IPS-NIHi11 (cell line): ENCODE measurements around the gene PELI2.

Experiments used
- DNase-seq: peaks from one replicate; pipeline ENCODE4 v3.0.0; 2012; ENCODE audit warnings: mixed read lengths, low spot score

PELI2 gene

GRCh38 chr14:56247495-56248200 is 129.4 kb downstream of the PELI2 start:
- DNase-seq: no peak

DNA sequence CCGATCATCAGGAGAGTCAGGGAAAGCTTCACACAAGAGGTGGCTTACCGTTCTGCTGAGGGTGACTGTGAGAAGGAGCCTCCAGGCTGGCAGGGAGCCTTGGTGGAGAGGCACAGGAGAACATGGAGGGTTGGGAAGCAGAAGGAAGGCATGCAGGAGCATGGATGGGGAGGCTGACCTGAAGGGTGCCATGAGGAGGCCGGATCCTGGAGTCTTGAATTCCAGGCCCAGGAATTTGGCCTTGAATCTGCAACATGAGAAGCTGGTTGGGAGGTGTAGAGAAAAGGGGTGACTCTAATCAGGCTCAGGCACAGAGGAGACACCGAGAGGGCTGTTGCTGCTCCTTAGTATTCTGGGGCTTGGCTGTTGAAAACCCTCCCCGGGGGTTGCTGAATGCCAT is 130.2 kb downstream of the PELI2 start:
- DNase-seq: no peak

DNA sequence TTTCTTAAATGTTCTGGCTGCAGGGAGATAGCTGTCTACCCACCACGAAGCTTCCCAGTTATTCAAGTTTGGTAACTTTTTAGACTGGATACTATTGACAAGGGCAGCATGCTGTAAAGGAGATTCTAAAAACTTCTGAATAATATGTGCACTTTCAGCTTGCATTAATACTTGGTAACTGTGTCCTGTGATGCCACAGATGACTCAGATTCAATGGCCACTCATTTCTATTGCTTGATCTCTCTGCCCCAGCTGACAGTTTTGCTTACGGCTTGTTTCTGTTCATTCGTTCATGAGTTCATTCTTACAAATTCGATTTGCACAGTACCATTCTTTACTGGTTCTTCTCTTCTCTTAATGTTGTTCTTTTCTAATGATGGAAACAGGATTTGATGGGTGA is 142.8 kb downstream of the PELI2 start:
- no peak for DNase-seq

DNA sequence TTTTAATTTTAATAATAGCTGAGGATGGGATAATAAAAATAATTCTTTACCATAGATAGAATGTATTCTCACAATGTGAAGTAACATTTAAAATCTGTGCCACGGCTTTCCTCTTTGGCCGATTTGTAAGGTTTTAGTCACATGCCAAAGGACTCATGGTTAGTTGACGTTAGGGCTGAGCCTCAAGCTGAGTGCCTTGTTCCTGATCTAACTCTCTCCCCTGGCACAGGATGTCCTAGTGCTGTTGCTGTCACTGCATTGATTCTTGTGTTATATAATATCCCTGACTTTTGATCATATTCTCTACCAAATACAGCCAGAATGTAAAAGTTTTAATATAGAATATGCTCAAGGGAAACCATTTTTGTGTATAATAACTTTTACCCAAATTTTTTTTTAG is 144.3 kb downstream of the PELI2 start:
- no peak for DNase-seq

GRCh38 chr14:56268039-56268438 is 149.8 kb downstream of the PELI2 start:
- no peak for DNase-seq

GRCh38 chr14:56268673-56269072 is 150.5 kb downstream of the PELI2 start:
- DNase-seq: no peak

DNA sequence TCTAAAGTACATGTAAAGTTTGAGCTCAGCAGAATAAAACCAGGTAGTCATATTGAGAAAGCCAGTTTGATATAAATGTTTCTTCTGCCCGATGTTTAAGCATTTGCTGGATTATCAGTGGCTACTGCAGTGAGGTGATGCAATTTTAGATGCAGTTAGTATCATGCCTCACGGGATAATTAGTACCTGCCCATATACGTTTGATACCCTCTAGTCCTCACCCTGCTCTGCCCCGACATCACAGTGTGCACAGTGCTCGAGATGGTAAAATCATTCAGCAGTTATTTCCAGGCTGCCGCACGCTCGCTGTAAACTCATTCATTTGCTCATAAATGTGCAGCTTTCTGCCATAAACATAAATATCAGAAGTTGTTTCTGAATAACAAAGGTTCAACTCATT is 152.7 kb downstream of the PELI2 start:
- no peak for DNase-seq

DNA sequence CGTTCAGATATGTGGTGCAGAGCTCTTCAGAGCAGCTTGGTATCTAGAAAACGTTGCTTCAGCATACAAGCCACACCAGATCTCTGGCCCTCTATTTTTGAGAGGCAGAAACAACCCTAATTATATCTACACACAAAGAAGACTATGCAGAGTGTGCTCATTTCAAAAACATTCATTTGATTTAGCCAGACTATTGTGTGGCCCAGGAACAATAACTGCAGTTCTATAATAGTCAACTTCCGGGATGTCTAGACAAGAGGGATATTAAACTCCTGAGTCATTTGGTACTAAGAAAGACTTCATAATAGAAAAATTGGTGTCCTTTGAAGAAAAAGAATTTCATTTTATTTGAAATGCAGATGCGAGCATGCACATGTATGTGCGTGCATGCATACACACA is 153.8 kb downstream of the PELI2 start:
- no peak for DNase-seq

DNA sequence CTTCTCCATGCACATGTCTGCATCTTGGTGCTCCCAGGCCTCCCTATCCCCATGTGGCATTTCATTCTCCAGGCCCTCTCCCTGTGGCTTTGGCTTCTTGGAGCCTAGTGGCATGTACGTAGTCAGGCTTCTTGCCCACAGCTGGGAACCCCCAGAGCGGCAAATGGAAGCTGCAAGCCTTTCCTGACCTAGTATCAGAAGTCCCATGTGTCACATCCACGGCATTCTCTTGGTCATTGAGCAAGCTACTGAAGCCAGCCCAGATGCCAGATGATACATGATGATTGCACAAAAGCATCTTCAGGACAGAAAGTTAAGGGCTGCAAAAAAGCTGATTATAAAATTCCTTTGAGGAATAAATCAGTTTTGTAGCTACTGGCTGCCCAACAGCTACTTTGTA is 154.9 kb downstream of the PELI2 start:
- DNase-seq: no peak

GRCh38 chr14:56273951-56274350 is 155.7 kb downstream of the PELI2 start:
- DNase-seq: no peak

DNA sequence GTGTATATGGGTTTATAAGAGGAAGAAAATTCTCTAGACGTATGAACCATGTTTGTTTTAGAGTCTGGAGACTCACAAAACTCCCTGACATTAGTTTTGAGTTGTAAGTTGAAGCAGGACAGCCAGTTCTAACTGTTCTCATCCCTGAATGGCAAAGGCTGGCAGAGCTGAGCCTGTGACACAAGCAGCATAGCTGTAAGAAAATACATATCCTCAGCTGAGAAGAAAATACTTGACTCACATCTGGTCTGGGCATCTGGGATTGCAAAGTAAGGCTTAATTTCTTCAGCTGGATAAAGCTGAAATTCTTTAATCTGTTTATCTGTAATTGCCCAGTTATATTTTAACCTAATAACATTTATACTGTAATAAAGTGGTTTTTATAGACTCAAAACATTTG is 156.3 kb downstream of the PELI2 start:
- no peak for DNase-seq

DNA sequence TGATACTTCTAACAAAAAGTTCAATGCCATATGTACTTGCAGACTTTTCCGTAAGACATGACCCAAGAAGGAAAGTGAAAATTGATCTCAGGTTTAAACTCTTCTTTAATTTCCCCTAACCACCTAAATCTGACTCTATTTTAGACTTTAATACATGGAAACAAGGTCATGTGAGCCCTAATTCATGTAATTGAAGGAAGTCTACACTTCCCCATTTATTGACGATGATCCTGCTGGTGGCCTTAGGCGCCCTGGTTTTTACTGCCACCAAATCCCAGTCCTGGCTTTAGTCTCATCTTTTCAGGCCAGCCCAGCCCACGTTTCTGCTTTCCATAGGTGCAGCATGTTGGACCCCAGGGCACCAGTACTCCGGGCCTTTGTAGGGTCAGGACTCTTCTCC is 157.9 kb downstream of the PELI2 start:
- no peak for DNase-seq

DNA sequence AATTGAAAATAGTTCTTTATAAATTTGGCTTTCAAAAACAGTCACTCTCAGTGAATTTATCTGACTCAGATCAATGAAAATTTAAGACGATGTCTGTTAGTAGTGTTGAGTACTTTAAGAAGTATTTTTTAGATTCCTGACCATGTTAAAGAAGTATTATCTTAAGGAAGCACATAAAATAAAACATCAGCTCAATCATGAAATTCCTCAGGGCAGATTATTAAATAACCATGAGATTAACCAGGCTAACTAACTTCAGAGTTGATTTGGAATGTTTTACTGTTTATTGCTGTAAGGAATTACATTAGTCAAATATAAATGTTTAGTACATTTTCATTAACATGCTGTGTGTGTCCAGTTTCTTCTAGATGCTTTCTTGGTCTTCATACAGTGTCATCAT is 160.2 kb downstream of the PELI2 start:
- no peak for DNase-seq

DNA sequence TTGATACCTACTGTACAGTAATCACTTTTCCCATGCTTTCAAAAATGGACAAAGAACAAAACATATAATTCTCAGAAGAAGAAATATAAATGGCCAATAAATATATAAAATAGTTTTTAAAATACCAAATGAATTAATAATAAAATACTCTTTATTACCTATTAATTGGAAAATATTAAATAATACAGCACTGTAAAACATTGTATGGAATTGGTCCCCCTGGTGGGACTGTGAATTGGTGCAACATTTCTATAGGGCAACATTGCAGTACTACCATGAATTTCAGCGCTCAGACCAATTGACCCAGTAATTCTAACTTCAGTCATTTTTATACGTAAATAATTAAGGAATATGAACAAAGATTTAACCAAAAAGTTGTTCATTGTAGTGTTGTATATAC is 162.6 kb downstream of the PELI2 start:
- DNase-seq: no peak

- DNase-seq: no peak
Observed at GRCh38 chr14:56282179-56282578, 164.0 kb downstream of the PELI2 start.

DNA sequence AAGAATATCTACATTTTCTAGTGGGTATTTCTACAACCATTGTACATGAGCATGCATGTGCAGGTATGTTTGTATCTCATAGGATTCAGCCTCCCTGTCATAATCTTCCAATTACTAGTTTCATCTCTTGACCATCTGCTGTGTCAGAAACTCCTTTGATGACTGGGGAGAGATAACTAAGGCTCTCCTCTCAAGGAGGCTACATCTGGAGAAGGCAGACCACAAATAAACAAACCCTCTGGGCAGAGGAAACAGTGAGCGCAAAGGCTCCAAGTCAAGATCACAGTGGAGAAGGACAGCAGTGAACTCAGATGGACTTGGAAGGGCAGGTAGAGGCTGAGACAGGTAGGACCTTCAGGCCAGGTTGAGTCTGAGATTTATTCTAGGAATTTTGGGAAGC is 166.4 kb downstream of the PELI2 start:
- DNase-seq: no peak

- no peak for DNase-seq
Observed at GRCh38 chr14:56289155-56289554, 170.9 kb downstream of the PELI2 start.

DNA sequence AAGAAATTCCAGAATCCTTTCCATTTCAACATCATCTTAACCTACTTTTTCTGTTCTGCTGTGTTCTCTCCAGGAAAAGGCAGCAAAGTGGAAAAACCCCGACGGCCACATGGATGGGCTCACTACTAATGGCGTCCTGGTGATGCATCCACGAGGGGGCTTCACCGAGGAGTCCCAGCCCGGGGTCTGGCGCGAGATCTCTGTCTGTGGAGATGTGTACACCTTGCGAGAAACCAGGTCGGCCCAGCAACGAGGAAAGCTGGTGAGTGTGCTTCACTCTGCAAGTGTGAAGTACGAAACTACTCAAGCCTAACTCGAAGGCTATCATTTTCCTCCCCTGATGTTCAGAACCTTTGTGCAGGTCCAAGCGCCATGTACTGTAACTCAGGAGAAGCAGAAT is 172.0 kb downstream of the PELI2 start:
- DNase-seq: no peak

DNA sequence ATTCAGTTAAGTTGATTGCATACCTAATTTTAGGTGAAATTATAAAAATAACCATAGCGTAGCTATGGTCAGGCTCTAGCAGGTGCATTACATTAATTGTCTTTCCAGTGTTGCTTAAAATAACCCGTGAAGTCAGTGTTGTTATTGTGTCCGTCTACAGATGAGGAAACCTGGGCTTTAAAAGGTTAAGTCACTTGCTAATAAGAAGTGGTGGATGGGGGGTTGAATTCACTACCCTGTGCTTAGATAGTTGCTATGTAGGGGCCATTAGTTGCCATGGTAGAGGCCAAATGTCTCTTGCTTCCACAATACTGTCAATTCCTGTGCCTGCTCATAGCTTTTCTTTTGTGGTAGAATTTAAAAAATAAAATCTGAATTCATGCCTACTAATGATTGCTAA is 174.8 kb downstream of the PELI2 start:
- no peak for DNase-seq

DNA sequence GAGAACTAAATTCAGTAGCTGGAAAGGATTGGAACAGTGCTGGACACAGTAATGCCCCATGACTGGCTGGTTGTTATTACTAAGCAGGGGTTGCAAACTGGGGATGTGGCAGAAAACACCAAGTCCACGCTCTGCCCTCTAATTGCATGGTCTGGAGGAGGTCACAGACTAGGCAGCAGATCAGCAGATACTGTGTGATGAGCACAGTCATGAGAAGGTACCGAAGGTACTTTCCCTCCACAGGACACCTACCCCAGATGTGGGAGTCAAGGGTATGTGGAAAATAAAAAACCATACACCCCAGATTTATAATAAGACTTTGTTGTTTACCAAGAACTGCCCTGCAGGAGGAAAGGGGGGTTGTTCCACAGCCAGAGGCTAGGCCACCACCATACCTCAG is 175.3 kb downstream of the PELI2 start:
- DNase-seq: no peak

- DNase-seq: peak; percentile 57
Observed at GRCh38 chr14:56294128-56294527, 175.9 kb downstream of the PELI2 start.

DNA sequence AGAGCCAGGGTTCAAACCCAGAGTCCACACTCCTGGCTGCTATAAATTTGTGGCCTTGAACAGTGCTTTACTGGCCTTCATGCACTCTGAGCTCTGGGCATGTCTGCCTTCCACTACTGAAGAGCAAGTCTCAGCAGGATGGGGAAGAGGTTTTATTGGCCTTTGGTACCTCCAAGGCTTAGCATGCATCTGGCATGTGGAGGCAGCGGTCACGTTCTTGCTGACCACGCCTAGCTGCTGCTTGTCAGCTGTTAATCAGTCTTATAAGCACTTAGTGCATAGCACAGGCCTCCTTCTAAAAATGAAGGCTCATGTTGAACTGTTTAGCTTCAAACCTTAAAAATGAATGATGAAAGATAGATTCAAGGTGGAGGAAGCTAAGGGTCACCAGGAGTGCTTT is 177.5 kb downstream of the PELI2 start:
- DNase-seq: no peak

- DNase-seq: no peak
Observed at GRCh38 chr14:56297449-56297848, 179.2 kb downstream of the PELI2 start.

DNA sequence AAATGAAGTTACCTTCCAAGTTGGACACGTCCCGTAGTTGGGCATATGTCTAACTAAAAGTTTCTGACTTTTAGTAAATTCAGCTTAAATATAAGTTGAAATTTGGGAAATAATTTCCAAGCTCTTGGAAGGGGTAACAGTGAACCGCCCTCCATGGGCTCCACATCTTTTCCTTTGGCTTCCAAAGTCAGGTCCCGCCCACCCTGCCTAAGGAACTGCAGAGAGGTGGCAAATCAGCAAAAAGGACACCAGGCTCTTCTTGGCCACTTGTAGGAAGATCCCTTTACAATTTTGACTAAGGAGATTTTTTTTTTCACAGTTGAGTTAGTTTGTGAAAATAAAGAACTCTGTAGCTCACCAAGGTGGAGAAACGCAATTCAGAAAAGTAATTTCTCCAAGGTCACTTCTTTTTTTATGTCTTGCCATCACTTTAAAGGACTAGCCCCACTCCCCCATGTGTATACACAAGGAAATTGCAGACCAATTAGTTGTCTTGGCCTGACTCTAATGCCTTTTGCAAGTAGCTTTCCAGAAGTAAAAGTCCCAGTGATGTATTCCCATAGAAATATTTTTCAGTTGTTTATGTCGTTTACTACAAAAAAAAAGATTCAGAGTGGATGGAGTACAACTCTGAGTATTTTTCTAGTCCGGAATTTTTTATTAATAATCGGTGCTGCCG is 181.2 kb downstream of the PELI2 start:
- DNase-seq: no peak
